C1 segment of cervical spinal cord (tissue), 14 donors: ENCODE measurements around the gene NDEL1.
"Not testable (repeated sequence)": the region's sequence is repeated elsewhere in the genome, so short reads cannot be mapped to it uniquely, and the experiment has no call there.

Experiments used
- DNase-seq, 14 donors: peaks; one replicate each; lab custom pipeline; 2025; lab: John Stamatoyannopoulos, UW

NDEL1 gene

GRCh38 chr17:8435245-8436168, at the start of gene NDEL1:
TSS of gene NDEL1 (plus strand) at chr17:8435884. CDS start at chr17:8444272, 8,388 bp downstream.
- peak; percentile 87 to 99 (median 96) for DNase-seq

GRCh38 chr17:8386841-8387240, 48.8 kb upstream of the NDEL1 start:
- DNase-seq, result no peak

- no peak for DNase-seq
These were observed 47.6 kb upstream of the NDEL1 start for GRCh38 chr17:8387914-8388651.

GRCh38 chr17:8391711-8392110, 44.0 kb upstream of the NDEL1 start:
- no peak for DNase-seq

- no peak for DNase-seq
These were observed 43.4 kb upstream of the NDEL1 start for GRCh38 chr17:8392274-8392673.

GRCh38 chr17:8392674-8393469, 42.8 kb upstream of the NDEL1 start:
- no peak for DNase-seq

GRCh38 chr17:8393470-8394231, 42.0 kb upstream of the NDEL1 start:
- DNase-seq, result no peak

- DNase-seq, result not testable (repeated sequence)
These were observed 41.2 kb upstream of the NDEL1 start for GRCh38 chr17:8394497-8394896.

GRCh38 chr17:8397636-8398035, 38.0 kb upstream of the NDEL1 start, which contains the start of gene RNF222:
TSS of gene RNF222 (minus strand) at chr17:8397827. CDS start at chr17:8393461, 4,366 bp downstream.
- DNase-seq, result no peak

GRCh38 chr17:8398980-8399379, 36.7 kb upstream of the NDEL1 start:
- no peak for DNase-seq

GRCh38 chr17:8401107-8401506, 34.6 kb upstream of the NDEL1 start:
- DNase-seq, result no peak

GRCh38 chr17:8402921-8403536, 32.7 kb upstream of the NDEL1 start:
- DNase-seq, result no peak

- no peak for DNase-seq
These were observed 30.1 kb upstream of the NDEL1 start for GRCh38 chr17:8405499-8406016.

- no peak for DNase-seq
These were observed 29.5 kb upstream of the NDEL1 start for GRCh38 chr17:8406174-8406573.

GRCh38 chr17:8408371-8408770, 27.3 kb upstream of the NDEL1 start:
- DNase-seq, result no peak

GRCh38 chr17:8409966-8410882, 25.5 kb upstream of the NDEL1 start:
- DNase-seq, result peak; percentile 8 to 86 (median 68)

GRCh38 chr17:8410883-8411238, 24.8 kb upstream of the NDEL1 start:
- DNase-seq, result no peak

- no peak for DNase-seq
These were observed 23.6 kb upstream of the NDEL1 start for GRCh38 chr17:8412089-8412488.

GRCh38 chr17:8413328-8413727, 22.4 kb upstream of the NDEL1 start:
- no peak for DNase-seq
